HG03432 (cell line): ENCODE measurements around the gene SLC26A1.

Experiments
- ATAC-seq: cut with Tn5 transposase; IDR thresholded peaks from one replicate; pipeline ENCODE4 v1.9.1; 2021; ENCODE audit warnings: mild to moderate bottlenecking, moderate library complexity; ENCODE audit not compliant: unreplicated experiment

Gene SLC26A1

DNA sequence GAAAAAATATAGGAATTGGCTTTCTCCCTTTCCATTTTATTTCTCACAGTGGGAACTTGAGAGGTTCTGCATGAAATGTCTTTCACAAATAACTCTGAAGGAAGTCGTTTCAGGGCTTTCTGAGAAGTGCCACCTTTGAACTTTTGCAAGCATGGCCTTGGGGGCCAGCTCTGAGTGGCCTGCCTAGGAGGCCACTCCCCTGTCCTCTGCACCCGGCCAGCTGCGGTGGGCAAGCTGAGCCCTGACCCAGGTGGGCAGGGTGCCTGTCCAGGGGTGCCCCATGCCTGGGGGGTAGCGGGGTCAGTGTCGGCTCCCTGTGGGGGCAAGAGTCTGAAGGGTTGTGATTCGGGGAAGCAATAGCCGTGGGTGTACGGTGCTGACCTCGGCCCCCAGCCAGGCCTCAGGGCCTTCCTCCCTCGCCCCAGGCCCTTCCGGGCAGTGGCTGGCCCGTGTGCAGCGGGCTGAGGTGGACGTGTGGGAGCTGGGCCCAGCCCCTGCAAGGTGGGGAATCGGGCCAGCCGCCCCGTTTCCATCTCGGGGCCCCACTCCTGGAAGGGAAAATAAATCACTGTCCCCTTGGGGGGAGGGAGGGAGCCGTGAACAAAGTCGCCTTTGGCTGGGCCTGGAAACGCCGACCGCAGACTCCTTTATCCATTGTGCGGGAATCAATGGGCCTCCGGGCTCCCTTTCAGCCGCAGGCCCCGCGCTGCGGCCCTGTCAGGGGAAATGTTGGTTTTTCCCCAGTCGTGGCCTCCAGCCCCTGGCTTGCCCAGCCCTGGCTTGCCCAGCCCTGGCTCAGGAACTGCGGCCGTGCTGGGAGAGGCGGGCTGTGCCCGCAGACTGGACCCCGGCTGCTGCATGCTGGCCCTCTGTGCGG lies 21.3 kb upstream of the SLC26A1 start:
- no peak for ATAC-seq

DNA sequence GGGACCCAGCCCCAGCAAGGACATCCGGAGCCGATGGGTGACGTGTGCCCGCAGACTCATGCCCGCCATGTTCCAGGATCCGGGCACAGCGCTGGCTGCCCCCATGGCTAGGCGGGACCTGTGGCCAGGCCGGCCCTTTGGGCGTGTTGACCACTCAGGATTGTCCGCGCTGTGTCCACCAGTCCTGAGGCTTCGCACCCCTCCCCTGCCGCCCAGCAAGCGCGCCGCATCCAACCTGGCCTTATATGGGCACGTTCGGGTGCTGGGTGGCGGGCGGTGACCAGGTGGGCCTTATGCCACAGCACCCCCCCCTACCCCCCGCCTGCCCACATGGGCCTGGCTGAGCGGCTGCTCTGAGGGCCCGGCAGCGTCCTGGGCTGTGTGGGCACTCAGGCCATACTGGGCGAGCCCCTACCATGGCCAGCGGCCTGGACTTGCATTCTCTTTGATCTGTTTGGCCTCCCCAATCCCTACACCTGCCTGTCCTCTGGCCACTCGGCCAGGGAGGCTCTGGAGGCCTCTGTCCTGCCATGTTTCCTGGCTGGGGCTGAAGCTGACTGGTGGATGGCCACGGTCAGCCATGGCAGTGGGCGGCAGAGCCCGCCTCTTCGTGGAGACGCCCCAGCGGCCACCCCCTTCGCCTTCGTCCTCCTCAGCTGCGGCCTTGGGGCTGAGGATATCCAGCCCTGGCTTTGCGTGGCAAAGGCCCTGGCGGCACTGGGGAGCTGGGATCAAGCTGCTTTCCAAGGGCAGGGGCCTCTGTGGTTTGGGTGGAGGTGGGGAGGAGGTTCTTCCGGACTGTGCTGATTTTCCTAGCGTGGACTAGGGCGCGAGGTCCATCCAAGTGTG lies 20.2 kb upstream of the SLC26A1 start:
- ATAC-seq: no peak

DNA sequence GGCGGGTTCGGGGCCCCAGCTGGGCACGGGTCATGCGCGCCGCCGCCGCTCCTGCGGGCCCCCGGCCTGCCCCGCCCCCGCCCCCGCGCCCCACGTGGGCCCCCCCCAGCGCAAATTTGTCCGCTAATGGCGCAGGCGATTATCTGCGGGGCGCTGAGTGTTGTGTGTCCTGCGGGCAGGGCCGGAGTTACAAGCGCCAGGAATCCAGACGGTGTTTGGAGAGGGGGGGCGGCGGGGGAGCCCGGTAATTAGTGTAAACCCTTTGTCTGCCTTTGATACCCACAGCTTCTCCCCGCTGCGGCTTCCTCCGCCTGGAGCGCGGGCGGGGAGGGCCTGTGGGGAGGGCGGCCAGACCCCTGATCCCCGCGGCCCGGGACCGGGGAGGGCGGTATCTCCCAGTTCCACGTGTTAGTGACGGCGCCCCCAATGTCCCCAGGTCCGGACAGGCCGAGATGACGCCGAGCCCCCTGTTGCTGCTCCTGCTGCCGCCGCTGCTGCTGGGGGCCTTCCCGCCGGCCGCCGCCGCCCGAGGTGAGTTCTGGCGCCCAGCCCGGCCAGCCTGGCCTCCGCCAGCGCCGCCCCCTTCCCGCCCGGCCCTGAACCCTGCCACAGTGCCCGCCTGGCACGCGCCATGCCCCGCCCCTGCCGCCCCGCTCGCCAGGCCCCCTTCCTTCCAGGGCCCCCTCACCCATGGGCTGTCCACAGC lies 19.0 kb upstream of the SLC26A1 start:
- no peak for ATAC-seq

DNA sequence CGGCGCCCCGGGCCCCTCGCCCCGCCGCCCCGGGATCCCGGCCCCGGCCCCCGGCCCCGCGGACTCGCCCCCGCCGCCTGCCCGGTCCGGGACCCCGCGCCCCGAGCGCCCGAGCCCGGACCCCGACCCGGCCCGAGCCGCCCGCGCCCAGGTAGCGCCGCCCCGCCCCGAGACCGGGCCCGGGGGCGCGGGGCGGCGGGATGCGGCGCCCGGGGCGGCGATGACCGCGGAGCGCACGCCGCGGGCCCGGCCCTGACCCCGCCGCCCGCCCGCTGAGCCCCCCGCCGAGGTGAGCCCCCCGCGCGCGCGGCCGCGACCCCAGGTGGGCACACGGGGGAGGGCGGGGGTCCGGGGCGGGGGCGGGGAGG lies 18.4 kb upstream of the SLC26A1 start:
- ATAC-seq: no peak

DNA sequence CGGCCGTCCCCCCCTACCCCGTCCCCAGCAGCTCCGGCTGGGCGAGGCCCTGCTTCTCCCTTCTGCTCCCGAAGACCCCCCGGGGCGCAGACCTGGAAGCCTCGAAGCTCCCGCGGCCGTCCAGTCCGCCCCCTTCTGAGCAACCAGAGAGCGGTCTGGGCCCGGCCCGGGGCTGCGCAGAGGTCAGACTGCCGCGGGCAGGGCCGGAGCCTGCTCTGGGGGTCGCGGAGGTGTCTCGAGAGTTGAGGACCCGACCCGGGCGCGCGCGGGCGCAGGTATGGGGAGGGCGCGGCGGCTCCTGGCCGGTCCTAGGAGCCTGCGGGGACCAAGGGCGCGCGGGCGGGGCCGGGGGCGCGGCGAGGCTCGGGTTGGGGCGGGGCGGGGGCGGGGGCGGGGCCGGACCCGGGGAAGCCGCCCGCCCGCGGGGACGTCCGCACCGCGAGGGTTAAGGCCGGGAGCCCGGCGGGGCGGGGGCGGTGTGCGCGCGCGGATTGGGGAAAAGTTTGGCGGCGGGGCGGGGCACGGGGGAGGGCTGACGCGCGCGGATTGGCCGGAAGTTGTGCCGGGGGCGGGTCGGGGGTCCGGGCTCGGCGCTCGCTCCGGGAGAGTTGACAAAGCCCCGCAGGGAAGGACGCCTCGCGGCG lies 17.9 kb upstream of the SLC26A1 start, which contains the start of gene FGFRL1:
Gene FGFRL1, plus strand, starts transcription at position 605 of the 644 bp plus-strand sequence. CDS start 860 bp downstream, outside the sequence.
- ATAC-seq: peak; percentile 42

DNA sequence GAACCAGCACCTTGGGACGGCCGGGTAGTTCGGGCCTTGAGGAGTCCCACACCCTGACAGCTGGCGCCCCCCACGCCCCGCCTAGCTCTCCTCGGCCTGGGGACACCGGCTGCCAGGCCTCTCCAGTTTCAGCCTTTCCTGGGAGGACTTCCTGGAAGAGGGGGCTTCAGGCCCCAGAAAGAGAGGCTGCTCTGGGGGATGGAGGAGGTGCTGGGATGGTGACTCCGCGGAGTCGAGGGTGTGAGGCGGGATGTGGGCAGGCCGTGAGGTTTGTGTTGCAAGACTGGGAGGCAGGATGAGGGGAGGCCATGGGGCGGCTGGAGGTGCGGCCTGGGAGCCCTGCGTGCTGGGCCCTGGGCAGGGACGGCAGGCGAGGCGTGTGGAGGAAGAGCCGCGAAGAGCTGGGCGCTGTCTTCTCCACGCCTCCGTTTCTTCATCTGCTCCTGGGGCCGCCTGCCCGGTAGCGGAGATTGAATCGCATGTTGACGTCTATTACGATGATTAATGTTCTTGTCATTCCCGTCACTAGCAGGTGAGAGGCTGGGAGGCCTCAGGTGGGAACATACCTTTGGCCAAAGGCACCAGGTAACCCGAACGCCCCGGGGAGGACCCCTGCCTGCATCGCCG lies 17.3 kb upstream of the SLC26A1 start:
- peak; percentile 9 for ATAC-seq

DNA sequence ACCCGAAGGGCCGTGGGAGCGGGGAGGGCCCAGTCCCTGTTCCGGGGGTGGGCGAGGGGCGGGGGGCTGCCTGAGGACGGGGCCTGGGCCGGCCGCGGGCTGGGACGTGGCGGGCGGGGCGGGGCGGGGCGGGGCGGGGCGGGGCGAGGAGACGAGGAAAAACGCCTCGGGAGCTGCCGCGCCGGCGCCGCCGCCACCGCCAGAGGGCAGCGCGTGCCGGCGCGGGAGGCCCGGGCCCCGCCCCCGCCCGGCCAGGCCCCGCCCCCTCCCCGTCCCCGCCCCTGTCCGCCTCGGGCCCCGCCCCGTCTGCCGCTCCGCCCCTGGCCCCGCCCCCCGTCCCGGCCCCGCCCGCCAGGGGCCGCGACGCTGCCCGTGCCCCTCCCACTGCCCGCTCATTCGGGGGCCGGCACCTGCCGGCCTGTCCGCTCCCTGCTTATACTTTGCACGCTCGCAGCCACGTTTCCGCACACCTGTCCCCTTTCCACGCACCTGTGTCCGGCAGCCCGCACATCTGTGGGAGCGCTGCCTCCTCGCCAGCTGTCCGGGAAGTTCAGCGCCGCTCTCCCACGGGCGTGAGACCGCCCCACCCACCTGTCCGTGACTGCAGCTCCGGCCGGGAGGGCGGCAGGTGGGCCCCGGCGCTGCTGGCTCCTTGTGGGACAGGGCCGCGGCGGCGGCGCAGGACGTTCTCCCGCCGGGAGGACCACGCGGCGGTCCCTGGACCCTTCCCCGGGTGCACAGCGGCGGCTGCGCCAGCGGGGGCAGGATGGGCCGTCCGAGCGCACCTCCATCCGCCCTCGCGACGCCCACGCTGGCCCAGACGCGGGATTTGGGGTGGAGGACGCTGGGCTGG lies 16.6 kb upstream of the SLC26A1 start:
- peak; percentile 38 for ATAC-seq

DNA sequence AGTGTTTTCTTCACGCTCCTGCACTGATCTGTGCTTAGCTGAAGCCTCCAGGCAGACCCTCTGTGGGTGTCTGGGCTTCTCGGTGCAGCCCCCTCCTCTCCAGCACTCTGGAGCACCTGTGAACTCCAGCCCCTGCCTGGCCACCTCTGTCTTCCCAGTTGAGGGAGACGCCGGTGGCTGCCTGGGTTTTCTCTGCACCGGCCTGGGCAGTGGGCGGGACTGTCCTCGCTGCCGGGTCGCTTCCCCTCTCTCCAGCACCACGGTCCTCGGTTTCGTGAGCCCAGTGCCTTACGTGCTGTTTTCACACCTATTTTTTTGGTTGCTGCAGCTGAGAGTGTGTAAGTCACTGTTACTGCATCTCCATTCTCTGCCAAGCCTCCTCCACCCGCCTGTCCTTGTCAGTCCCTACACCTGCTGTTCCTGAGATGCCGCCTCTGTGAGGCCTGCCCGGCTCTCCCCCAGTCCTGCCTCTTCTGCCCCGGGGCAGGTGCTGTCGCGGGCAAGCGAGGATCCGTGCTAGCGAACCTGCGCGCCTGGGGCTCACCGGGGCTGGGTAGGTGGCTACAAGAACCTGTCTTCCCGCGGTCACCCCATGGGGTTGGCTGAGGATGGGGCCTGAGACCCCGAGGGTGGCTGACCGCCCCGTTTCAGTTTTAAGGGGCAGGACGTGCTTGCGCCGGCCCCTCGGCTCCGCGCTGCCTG lies 15.8 kb upstream of the SLC26A1 start:
- ATAC-seq: peak; percentile 6

DNA sequence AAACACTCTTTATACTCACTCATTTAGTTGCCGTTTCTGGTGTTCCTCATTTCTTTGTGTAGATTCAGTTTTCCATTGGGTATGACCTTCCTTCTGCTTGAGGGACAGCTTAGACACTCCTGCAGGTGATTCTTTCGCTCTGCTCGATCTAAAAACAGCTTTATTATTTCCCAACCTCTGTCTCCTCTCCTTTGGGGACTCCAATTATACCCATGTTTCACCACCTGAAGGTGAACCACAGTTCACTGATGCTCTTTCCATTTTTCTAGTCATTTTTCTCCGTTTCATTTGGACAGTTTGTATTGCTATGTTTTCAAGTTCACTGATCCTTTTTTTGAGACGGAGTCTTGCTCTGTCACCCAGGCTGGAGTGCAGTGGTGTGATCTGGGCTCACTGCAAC lies 13.7 kb upstream of the SLC26A1 start:
- ATAC-seq: no peak

DNA sequence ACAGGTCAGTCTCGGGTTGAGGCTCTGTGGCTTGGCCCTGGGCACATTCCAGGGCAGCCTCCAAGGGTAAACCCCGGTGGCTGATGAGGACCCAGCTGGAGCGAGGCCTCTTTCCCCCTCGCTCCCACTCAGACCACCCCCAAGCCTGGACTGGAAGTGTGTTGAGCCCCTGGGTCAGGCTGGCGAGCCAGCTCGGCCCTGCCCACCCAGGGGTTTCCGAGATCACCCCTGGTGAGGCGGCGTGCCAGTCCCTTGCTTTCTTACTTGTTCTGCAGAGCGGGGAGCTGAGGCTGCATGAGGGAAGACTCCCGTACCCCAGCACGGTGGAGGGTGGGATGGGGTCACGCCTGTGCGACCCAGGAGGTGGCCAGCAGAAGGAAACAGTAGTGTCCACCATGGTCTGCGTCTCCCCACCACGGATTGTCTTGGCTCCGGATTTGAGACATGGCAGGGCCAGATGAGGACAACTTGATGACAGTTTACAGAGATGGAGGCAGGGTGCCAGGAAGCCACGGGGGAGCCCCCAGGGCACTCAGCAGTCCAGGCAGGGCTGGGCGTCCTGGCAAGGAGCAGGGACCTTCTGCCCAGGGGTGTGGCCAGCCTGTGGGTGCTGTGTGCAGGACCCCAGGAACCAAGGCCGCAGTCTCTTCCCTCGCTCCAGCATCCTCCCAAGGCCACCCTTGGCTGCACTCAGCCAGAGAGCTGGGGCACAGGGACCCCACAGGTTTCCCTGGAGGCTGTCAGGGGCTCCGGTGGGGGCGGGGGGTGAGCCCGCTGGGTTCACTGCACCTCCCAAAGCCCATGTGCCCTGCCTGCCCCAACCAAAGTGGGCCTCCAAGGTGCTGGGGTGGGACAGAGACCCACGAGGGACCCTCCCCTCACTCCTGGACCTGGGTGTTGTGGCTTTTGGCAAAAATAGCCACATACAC lies 11.6 kb upstream of the SLC26A1 start:
- no peak for ATAC-seq

DNA sequence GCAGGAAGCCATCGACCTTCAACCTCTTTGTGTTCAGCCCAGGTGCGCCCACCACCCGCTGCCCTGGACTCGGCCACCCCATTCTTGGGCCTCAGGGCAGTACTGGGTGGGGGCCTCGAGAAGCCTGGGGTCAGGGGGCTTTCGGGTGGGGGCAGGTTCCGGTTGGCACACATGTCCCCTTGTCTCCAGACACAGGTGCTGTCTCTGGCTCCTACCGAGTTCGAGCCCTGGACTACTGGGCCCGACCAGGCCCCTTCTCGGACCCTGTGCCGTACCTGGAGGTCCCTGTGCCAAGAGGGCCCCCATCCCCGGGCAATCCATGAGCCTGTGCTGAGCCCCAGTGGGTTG lies 10.8 kb upstream of the SLC26A1 start:
- ATAC-seq: no peak

DNA sequence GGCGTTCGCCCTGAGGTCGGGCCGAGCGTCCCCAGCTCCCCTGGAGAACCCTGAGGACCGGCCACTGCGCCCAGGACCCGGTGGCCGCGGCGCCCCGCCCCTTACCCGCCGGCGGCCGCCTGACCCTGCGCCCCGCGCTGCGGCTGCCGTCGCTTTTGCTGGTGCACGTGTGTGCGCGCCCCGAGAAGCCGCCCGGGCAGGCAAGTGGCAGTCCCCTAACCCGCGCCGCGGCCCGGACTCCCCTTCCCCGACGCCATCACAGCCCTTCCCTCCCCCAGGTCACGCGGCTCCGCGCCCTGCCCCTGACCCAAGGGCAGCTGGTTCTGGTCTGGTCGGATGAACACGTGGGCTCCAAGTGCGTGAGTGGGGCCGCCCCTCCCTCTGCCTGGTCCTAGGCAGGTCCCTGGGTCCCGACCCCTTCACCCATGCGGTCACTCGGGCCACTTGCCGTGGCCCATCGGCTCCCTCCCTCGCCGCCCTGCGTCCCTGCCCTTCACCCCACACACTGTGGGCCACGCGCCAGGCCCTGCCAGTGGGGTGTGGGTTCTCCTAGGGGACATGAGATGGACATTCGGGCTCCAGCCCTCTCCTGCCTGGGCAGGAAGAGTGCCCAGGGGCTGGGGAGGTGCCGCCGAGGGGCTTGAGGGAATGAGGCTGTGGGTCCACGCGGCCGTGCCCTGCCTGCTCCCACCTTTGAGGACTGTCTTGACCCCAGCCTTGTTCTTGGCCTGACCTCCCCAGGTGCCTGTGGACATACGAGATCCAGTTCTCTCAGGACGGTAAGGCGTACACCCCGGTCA lies 10.3 kb upstream of the SLC26A1 start:
- no peak for ATAC-seq

DNA sequence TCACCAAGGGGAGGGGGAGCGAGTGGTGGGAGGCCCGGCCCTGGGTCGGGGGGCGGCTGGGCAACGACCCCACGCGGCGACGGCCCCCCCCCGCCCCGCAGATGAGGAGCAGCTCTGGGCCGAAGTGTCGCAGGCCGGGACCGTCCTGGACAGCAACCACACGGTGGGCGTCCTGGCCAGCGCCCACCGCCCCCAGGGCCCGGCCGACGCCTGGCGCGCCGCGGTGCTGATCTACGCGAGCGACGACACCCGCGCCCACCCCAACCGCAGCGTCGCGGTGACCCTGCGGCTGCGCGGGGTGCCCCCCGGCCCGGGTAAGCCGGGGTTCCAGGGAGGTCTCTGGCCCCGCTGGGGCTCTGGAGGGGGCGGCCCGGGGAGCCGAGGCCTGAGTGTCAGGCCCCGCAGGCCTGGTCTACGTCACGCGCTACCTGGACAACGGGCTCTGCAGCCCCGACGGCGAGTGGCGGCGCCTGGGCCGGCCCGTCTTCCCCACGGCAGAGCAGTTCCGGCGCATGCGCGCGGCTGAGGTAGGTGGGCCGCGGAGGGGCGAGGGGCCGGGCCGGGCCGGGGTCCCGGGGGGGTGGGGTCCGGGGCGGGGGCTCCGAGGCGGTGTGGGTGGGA lies 9.5 kb upstream of the SLC26A1 start:
- no peak for ATAC-seq

DNA sequence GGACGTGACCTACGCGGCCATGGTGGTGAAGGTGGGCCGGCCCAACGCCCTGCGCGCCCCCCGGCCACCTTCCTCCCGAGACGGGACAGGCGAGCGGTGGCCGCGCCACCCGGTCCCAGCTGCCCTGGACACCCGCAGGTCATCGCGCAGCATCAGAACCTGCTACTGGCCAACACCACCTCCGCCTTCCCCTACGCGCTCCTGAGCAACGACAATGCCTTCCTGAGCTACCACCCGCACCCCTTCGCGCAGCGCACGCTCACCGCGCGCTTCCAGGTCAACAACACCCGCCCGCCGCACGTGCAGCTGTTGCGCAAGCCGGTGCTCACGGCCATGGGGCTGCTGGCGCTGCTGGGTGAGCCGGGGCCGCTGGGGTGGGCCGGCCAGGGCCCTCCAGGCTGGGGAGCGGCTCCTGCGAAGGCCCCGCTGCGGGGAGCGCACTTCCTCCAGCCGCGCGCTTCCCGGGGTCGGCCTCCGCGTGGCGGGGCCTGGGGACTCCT lies 9.0 kb upstream of the SLC26A1 start:
- ATAC-seq: no peak

DNA sequence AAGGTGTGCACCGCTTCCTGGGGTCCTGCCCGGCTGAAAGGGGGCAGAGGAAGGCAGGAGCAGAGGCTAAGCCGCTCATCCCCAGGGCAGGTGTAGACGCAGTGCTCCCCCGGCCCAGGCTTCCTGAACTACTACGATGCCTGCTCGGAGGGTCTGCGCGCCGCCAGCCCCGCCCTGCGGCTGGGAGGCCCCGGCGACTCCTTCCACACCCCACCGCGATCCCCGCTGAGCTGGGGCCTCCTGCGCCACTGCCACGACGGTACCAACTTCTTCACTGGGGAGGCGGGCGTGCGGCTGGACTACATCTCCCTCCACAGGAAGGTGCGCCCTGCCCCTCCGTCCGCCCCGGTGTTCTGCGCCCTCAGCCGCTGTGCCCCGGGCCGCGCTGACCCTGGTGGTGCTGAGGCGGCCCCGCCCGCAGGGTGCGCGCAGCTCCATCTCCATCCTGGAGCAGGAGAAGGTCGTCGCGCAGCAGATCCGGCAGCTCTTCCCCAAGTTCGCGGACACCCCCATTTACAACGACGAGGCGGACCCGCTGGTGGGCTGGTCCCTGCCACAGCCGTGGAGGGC lies 8.4 kb upstream of the SLC26A1 start:
- ATAC-seq: no peak

DNA sequence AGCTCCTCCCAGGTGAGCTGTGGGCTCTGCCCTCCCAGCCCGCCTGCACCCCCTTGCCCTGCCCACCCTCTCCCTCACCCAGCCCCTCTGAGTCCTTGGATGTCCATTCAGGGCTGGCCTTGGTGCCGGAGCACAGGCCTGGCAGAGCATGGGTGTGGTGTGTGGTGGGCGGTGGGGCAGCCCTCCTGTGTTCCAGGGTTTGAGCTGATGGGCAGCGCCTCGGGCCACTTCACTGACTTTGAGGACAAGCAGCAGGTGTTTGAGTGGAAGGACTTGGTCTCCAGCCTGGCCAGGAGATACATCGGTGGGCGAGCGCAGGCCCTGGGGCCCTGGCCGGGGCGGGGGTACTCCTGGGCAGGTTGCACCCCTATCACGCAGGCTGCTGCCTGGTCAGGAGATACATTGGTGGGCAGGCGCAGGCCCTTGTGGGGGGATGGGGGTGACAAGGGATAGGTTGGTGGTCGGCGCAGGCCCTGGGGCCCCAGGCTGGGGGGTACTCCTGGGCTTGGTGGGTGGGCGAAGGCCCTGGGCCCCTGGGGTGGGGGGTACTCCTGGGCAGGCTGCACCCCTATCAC lies 7.6 kb upstream of the SLC26A1 start:
- no peak for ATAC-seq
